ENCODE data around the gene KIF21B. TPM values are rescaled to one million over a fixed set of nuclear protein-coding genes. Genes with fewer than 3 reads are reported as not detected.
A peak's percentile ranks its signal among the peaks of the same experiment; 100 is the strongest.

KIF21B gene
- total and polyA plus RNA-seq, 9 of the 15 experiments (the other 6 are each of a cell fraction or from before 2014, with no cell fraction given) = 0.46 to 13.4 (median 5.9) TPM

DNA sequence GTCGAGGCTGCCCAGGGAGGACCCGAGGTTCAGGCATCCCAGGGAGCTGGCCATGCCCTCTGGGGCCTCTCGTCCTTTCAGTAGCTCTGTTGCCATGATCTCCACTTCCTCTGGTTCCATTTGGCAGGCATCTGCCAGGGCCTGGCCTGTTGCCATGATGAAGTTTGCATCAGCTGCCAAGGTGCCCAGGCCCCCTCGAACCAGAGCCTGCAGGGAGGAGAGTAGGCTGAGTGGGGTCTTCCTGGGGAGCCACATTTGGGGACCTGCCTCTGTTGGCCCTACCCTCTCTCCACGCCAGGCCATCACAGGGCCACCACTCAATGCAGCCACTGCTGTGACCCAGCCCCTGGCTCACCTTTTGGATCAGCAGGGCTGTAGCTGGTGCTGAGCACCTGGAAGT is 16.4 kb upstream of the KIF21B start:
- no TSS peak for BruUV-seq (replicated peaks)
- ATAC-seq (no peak), DNase-seq (ENCODE audit: extremely low read depth in 1 of 4, low spot score in 3 of 4) (no peak), FAIRE-seq (no peak)
- H4K20me1 ChIP-seq (replicated peaks; ENCODE audit: control insufficient read depth, insufficient read depth, low read length) = 0 out of 2 replicates have a peak, but pooled peaks cover 3% of the 10 kb centered on the region
- H3K36me3 ChIP-seq (ENCODE audit: control insufficient read depth, insufficient read depth, low read length) = no peaks in the 10 kb centered on the region
- intact Hi-C loops (cut with micrococcal nuclease) (loop anchor here (5.0 to 10.0 kb wide), 3 partner anchors 75 to 475 kb away; partner anchors contain the start of genes CACNA1S and KIF14), in situ Hi-C loops (cut with MboI) (loop anchor here (5.0 kb wide), 1 partner anchor 63 kb away; no protein-coding TSS in a partner anchor)
- peak overlapping the region in 1 of 2 experiments; percentile 17; a peak in 1 of 4 replicates for H3K9ac ChIP-seq (ENCODE audit: insufficient read depth in 1 of 2, low read depth in 2 of 2, low read length in 2 of 2)
- no peak overlapping the region for H3K4me3 ChIP-seq
- WGBS (ENCODE audit: insufficient coverage, low coverage, missing lambda C conversion rate) = 2% methylated on average over 5 of the region's 5 CpGs
- H3K4me1 ChIP-seq (replicated peaks in 1 of 2; ENCODE audit: control insufficient read depth in 2 of 2, insufficient read depth in 2 of 2, low read length in 2 of 2) = 0 out of 5 replicates have a peak, but pooled peaks cover 0 to 2% of the 10 kb centered on the region in 2 experiments
- peaks cover 9 to 21% of the 10 kb centered on the region in 2 experiments for H3K27me3 ChIP-seq (ENCODE audit: control insufficient read depth in 2 of 2, insufficient read depth in 2 of 2, low read length in 2 of 2)
- H3K79me2 ChIP-seq (ENCODE audit: control insufficient read depth, insufficient read depth, low read length) = no peaks in the 10 kb centered on the region
- ChIA-PET POLR2A (interaction anchor here (0.5 to 2.2 kb wide), 3 partner anchors 11 to 67 kb away, joined by 3 to 9 read pairs (median 3); no protein-coding TSS in a partner anchor), CTCF (ENCODE audit: low intra/inter-chr PET ratio) (interaction anchor here (0.6 kb wide), 1 partner anchor 68 kb away, joined by 3 read pairs; no protein-coding TSS in a partner anchor)
- no peak overlapping the region for H3K27ac ChIP-seq (ENCODE audit: extremely low read depth, low read depth, low read length)
- no peaks in the 10 kb centered on the region for H3K9me1 ChIP-seq (ENCODE audit: control insufficient read depth, insufficient read depth, low read length)
- H2AFZ ChIP-seq (ENCODE audit: low read depth, low read length) = no peak overlapping the region
- no peak overlapping the region for H3K4me2 ChIP-seq (ENCODE audit: insufficient read depth, low read length)
- H3K9me3 ChIP-seq (replicated peaks; ENCODE audit: control insufficient read depth, insufficient read depth, low read depth, low read length) = no peaks in the 10 kb centered on the region
- TF ChIP-seq, protein P1, sequence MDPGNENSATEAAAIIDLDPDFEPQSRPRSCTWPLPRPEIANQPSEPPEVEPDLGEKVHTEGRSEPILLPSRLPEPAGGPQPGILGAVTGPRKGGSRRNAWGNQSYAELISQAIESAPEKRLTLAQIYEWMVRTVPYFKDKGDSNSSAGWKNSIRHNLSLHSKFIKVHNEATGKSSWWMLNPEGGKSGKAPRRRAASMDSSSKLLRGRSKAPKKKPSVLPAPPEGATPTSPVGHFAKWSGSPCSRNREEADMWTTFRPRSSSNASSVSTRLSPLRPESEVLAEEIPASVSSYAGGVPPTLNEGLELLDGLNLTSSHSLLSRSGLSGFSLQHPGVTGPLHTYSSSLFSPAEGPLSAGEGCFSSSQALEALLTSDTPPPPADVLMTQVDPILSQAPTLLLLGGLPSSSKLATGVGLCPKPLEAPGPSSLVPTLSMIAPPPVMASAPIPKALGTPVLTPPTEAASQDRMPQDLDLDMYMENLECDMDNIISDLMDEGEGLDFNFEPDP (CRISPR knock-in tag; IDR thresholded peaks at IDR 0.05) = no peak
- TF ChIP-seq E2F3 (CRISPR knock-in tag; IDR thresholded peaks at IDR 0.05) (no peak), ZKSCAN8 (CRISPR knock-in tag; IDR thresholded peaks at IDR 0.05) (no peak), JUNB (CRISPR knock-in tag; conservative IDR thresholded peaks at IDR 0.05) (no peak), CREB1 (IDR thresholded peaks at IDR 0.05) (no peak), CREB1 (CRISPR knock-in tag; IDR thresholded peaks at IDR 0.05) (no peak), CBX8 (IDR thresholded peaks at IDR 0.05; ENCODE audit: borderline replicate concordance, extremely low read depth, low read depth, low read length, poor library complexity, severe bottlenecking) (no peak), RNF2 (IDR thresholded peaks at IDR 0.05) (no peak), ZKSCAN3 (CRISPR knock-in tag; IDR thresholded peaks at IDR 0.05) (no peak)
- TF ChIP-seq, protein P2, sequence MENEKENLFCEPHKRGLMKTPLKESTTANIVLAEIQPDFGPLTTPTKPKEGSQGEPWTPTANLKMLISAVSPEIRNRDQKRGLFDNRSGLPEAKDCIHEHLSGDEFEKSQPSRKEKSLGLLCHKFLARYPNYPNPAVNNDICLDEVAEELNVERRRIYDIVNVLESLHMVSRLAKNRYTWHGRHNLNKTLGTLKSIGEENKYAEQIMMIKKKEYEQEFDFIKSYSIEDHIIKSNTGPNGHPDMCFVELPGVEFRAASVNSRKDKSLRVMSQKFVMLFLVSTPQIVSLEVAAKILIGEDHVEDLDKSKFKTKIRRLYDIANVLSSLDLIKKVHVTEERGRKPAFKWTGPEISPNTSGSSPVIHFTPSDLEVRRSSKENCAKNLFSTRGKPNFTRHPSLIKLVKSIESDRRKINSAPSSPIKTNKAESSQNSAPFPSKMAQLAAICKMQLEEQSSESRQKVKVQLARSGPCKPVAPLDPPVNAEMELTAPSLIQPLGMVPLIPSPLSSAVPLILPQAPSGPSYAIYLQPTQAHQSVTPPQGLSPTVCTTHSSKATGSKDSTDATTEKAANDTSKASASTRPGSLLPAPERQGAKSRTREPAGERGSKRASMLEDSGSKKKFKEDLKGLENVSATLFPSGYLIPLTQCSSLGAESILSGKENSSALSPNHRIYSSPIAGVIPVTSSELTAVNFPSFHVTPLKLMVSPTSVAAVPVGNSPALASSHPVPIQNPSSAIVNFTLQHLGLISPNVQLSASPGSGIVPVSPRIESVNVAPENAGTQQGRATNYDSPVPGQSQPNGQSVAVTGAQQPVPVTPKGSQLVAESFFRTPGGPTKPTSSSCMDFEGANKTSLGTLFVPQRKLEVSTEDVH (IDR thresholded peaks at IDR 0.05; ENCODE audit: low read depth, partially characterized antibody) = no peak
- TF ChIP-seq, protein P3, sequence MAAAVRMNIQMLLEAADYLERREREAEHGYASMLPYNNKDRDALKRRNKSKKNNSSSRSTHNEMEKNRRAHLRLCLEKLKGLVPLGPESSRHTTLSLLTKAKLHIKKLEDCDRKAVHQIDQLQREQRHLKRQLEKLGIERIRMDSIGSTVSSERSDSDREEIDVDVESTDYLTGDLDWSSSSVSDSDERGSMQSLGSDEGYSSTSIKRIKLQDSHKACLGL (CRISPR knock-in tag; IDR thresholded peaks at IDR 0.05; ENCODE audit: borderline replicate concordance, poor library complexity, severe bottlenecking) = no peak
- TF ChIP-seq, protein P4, sequence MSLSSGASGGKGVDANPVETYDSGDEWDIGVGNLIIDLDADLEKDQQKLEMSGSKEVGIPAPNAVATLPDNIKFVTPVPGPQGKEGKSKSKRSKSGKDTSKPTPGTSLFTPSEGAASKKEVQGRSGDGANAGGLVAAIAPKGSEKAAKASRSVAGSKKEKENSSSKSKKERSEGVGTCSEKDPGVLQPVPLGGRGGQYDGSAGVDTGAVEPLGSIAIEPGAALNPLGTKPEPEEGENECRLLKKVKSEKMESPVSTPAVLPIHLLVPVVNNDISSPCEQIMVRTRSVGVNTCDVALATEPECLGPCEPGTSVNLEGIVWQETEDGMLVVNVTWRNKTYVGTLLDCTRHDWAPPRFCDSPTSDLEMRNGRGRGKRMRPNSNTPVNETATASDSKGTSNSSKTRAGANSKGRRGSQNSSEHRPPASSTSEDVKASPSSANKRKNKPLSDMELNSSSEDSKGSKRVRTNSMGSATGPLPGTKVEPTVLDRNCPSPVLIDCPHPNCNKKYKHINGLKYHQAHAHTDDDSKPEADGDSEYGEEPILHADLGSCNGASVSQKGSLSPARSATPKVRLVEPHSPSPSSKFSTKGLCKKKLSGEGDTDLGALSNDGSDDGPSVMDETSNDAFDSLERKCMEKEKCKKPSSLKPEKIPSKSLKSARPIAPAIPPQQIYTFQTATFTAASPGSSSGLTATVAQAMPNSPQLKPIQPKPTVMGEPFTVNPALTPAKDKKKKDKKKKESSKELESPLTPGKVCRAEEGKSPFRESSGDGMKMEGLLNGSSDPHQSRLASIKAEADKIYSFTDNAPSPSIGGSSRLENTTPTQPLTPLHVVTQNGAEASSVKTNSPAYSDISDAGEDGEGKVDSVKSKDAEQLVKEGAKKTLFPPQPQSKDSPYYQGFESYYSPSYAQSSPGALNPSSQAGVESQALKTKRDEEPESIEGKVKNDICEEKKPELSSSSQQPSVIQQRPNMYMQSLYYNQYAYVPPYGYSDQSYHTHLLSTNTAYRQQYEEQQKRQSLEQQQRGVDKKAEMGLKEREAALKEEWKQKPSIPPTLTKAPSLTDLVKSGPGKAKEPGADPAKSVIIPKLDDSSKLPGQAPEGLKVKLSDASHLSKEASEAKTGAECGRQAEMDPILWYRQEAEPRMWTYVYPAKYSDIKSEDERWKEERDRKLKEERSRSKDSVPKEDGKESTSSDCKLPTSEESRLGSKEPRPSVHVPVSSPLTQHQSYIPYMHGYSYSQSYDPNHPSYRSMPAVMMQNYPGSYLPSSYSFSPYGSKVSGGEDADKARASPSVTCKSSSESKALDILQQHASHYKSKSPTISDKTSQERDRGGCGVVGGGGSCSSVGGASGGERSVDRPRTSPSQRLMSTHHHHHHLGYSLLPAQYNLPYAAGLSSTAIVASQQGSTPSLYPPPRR (CRISPR knock-in tag; IDR thresholded peaks at IDR 0.05; ENCODE audit: borderline replicate concordance) = no peak
